NCI-H128 (cell line): Measurements from ENCODE around the gene RAB42.
"Not testable (repeated sequence)": the region's sequence is repeated elsewhere in the genome, so short reads cannot be mapped to it uniquely, and the experiment has no call there.

Experiments
- DNase-seq: peaks from one replicate; lab custom pipeline; 2025; ENCODE audit not compliant: unreplicated experiment; lab: John Stamatoyannopoulos, UW

Gene RAB42

GRCh38 chr1:28591708-28592320 lies at the start of gene RAB42:
TSS of gene RAB42 (plus strand) at chr1:28592265. CDS start at chr1:28592512, 247 bp downstream.
- no peak for DNase-seq

DNA sequence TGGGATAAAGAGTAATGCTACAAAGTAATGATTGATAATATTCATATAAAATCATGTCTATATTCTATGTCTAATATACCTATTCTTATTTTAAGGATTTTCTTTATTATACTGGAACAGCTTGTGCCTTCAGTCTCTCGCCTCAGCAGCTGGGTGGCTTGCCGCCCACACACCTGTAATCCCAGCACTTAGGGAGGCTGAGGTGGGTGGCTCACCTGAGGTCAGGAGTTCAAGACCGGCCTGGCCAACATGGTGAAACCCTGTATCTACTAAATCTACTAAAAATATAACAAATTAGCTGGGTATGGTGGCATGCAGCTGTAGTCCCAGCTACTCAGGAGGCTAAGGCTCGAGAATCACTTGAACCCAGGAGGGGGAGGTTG lies 46.8 kb upstream of the RAB42 start:
- no peak for DNase-seq

DNA sequence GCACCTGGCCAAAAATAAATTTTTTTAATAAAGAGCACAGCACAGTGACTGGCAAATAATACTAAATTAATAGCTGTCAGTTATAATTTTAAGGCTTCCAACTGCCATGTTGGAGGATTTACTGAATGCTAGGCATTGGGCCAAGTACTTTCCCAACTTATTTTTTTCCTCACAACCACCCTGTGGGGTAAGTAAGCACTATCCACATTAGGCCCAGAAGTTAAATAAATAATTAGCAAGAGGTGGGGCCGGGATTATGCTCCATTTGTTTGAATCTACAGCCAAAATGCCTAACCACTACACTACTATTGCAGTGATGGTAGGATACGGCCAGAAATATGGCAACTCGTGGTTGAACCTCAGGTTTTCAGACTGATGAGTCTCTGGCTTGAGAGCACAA lies 43.7 kb upstream of the RAB42 start:
- DNase-seq = no peak

- no peak for DNase-seq
These were observed 40.7 kb upstream of the RAB42 start for GRCh38 chr1:28551381-28551780.

DNA sequence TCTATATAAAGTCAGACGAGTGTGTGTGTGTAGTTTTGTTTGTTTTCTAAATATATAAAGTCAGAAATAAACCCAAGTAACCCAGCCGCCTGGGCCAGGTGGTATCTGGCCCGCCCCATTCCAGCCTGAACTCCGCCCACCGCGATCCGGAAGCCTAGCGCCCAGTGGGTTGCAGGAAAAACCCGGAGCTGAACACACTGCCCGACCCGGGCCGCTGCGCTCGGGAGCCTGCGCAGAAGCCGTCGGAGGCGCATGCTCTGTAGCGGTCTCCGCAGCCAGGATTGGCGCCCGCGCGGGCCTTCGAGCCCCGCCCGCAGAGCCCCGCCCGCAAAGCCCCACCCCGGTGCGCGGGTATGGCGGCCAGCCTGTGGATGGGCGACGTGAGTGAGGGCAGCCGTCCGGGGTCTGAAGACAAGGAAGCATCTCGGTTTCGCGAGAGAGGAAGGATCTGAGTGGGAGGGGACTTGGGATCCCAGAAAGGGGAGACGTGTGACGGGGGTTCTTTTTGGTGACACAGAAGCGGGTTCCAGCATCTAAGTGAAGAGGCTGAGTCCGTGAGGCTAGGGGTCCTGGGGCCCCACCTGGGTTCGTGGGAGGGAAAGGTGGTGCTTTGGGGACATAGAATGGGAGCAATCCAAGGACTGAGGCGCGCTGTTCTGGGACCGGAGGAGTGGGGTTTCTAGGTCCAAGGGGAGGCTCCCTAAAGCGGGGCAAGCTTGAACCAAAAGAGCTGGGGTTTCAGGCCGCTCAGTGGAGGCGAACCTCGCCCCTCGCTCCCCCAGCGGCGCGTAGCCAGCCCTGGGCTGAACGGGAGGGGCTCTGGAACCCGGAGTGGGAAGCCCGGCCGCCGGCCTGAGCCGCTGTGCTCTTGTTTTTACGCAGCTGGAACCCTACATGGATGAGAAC lies 39.1 kb upstream of the RAB42 start, which contains the start of gene TRNAU1AP:
TSS of gene TRNAU1AP (plus strand) at position 328 of the 906 bp plus-strand sequence. CDS start at position 354, 26 bp downstream.
- DNase-seq = peak; percentile 97

DNA sequence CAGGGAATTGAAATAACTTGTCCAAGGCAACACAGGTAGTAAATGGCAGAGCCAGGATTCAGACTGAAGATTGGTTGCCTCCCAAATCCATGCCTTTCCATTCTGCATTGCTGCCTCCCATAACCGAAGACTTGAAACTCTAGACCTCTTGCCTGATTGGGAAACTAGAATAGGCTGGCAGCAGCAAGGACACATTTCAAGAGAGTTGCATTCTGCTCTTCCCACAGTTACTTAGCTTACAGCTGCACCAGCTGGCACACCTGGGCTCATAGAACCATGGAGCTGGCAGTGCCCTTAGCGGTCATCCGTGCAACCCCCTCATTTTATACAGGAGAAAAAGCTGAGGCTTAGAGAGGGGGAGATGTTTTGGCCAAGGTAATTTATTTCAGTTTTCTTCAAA lies 31.2 kb upstream of the RAB42 start:
- no peak for DNase-seq

- no peak for DNase-seq
These were observed 27.8 kb upstream of the RAB42 start for GRCh38 chr1:28564310-28564709.

- DNase-seq = no peak
These were observed 27.0 kb upstream of the RAB42 start for GRCh38 chr1:28565040-28565439.

- no peak for DNase-seq
These were observed 26.3 kb upstream of the RAB42 start for GRCh38 chr1:28565726-28566125.

DNA sequence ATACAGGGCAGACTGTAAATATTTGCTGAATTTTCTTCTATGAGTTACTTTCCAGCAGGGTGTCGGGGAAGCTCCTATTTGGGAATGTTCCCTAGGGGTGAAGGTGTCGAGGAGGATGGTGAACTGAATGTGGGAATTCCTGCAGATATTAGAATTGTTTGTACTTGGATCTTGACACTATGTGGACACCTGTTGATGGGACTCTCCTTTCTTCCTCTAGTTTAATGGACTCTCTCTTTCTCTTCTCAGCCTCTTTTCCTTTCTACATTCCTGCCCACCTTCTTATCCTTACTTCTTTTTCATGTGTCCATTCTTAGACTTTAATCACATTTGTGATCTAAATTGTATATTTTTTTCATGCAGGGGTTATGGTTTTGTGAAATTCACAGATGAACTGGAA lies 25.1 kb upstream of the RAB42 start:
- no peak for DNase-seq

DNA sequence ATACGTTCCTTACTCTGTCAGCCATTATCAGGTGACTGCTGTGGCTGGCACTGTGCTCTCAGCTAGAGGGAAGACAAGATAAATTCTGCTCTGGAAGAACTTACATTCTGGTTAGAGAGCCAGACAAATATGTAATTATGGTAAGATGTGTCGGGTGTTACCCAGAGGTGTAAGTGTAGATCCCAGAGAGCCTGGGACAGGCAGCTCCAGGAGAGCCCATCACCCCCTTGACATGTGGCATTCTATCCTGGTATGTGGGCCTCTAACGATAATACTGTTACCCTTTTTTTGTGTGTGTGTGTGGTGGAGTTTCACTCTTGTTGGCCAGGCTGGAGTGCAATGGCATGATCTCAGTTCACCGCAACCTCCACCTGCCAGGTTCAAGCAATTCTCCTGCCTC lies 20.2 kb upstream of the RAB42 start:
- DNase-seq = no peak

- not testable (repeated sequence) for DNase-seq
These were observed 19.2 kb upstream of the RAB42 start for GRCh38 chr1:28572891-28573290.

DNA sequence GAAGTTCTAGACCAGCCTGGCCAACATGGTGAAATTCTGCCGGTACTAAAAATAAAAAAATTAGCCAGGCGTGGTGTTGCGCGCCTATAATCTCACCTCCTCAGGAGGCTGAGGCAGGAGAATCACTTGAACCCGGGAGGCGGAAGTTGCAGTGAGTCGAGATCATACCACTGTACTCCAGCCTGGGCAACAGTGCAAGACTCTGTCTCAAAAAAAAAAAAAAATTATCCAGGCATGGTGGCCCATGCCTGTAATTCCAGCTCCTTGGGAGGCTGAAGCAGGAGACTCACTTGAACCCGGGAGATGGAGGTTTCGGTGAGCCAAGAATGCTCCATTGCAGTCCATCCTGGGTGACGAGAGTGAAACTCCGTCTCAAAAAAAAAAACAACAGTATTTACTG lies 18.5 kb upstream of the RAB42 start:
- no peak for DNase-seq

DNA sequence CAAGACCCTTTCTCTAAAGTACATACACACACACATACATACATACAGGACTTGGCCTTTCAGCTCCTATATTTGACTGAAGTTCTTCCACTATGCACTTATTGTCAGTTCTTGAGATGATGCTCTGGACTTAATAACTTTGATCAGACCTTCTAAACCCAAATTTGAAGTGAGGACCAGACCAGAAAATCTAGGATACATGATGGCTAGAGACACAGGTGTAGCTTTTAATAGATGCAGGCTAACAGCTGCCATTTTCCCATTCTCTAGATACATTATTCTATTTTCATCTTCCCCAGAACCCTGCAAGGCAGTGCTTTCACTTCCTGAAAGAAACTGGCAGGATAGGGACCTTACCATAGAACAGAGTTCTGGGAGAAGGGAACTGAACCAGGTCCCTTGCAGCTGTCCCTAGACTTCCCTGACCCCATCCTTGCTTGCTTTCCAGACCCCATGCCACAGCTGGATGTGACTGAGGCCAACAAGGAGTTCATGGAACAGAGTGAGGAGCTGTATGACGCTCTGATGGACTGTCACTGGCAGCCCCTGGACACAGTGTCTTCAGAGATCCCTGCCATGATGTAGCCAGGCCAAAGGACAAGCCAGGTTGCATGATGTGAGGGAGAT lies 14.9 kb upstream of the RAB42 start:
- DNase-seq = no peak

- DNase-seq = no peak
These were observed 14.1 kb upstream of the RAB42 start for GRCh38 chr1:28577738-28578536.

DNA sequence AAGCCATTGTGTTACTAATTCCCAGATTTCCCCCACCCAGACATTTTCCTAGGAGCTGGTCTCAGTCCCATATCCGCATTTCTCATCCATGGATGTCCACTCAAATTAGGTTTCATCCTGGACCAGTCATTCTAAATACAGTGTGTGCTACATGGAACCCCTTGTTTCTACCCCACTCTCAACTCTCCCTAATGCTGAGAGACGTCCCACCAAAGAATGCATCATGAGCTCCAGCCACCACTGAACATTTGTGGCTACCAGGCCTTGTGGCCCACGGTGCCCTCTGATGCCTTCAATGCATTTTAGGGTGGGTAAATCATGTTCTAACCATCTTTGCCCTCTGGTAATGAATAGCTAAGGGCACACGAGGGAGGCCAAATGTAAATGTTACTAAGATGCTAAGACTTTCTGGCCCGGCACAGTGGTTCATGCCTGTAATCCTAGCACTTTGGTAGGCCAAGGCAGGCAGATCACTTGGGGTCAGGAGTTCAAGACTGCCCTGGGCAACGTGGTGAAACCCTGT lies 13.3 kb upstream of the RAB42 start:
- no peak for DNase-seq

GRCh38 chr1:28579401-28579800 lies 12.7 kb upstream of the RAB42 start:
- no peak for DNase-seq

GRCh38 chr1:28580722-28581530 lies 11.1 kb upstream of the RAB42 start:
- peak; percentile 43 for DNase-seq

DNA sequence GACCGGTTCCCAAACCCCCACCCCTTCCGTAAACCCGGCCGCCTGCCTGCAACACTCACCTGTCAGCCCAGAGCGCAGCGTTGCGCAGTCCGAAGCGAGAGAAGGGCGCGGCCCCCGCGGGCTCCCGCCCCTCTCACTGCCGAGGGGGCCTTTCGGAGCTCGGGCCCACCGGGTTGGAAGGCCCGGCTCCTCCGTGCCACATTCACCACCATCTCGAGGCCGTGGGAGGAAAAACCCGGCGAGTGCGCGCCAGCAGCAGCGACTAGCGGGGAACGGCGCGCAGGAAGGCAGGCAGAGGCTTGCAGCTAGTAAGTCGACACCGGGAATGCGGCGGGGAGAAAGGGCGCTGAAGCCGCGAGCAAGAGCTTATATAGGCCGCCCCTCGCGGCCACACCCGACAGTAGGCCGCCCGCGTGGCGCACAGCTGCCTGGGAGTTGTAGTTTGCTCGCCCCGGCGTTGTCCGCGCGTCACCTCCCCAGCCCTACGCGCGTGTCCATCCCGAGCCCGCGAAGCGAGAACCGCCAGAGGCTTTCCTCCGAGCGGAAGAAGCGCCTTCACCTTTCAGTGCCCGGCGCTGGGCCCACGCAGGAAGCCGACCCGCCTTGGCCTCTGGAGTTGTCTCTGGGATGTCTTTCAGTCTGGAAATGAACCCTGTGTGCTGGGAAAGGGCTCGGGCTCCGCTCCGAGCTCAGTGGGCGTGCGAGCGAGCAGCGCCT lies 10.4 kb upstream of the RAB42 start:
- DNase-seq = peak; percentile 96
